Neural progenitor cell (in vitro differentiated cells): ENCODE results near the gene RGS7. TPM values are rescaled to one million over a fixed set of nuclear protein-coding genes. Genes with fewer than 3 reads are reported as not detected.

Experiments
- DNase-seq: peaks from one replicate; pipeline ENCODE4 v3.0.0-alpha.2; 2016; ENCODE audit warnings: low spot score
- H2AFZ ChIP-seq: fragments of 200-600 bp; sonication (generic); replicated peaks from 2 replicates; pipeline ENCODE4 v1.6.1; 2016; ENCODE audit warnings: antibody characterized with exemption
- H3F3A ChIP-seq: fragments of 200-600 bp; sonication (generic); 2 replicates; pipeline ENCODE4 v1.6.1; 2016; ENCODE audit warnings: antibody characterized with exemption, low read depth
- H3K27ac ChIP-seq: fragments of 200-600 bp; sonication (generic); 2 replicates; pipeline ENCODE4 v1.5.1; 2016; ENCODE audit warnings: mild to moderate bottlenecking
- H3K27me3 ChIP-seq: fragments of 200-600 bp; sonication (generic); 2 replicates; pipeline ENCODE4 v1.6.1; 2016; ENCODE audit warnings: mild to moderate bottlenecking, moderate library complexity
- H3K36me3 ChIP-seq: fragments of 200-600 bp; sonication (generic); 2 replicates; pipeline ENCODE4 v1.5.1; 2016
- H3K4me1 ChIP-seq: fragments of 200-600 bp; sonication (generic); 2 replicates; pipeline ENCODE4 v1.6.1; 2016; ENCODE audit warnings: mixed run types
- H3K4me2 ChIP-seq: fragments of 200-600 bp; sonication (generic); 2 replicates; pipeline ENCODE4 v1.6.1; 2016
- H3K4me3 ChIP-seq: fragments of 200-600 bp; sonication (generic); 2 replicates; pipeline ENCODE4 v1.5.1; 2016
- H3K79me2 ChIP-seq: fragments of 200-600 bp; sonication (generic); 2 replicates; pipeline ENCODE4 v1.6.1; 2016; ENCODE audit warnings: low read depth
- H3K9ac ChIP-seq: fragments of 200-600 bp; sonication (generic); 2 replicates; pipeline ENCODE4 v1.6.1; 2016
- H3K9me3 ChIP-seq: fragments of 200-600 bp; sonication (generic); 2 replicates; pipeline ENCODE4 v1.5.1; 2016; ENCODE audit warnings: low read depth
- H4K20me1 ChIP-seq: fragments of 200-600 bp; sonication (generic); 2 replicates; pipeline ENCODE4 v1.6.1; 2016; ENCODE audit warnings: low read depth
- H3K27ac Mint-ChIP-seq: 3 replicates; pipeline ENCODE4 v1.8.0; 2021; ENCODE audit warnings: mixed read lengths
- H3K27me3 Mint-ChIP-seq: 2 replicates; pipeline ENCODE4 v1.8.0; 2022; ENCODE audit warnings: low read depth, mild to moderate bottlenecking, inconsistent platforms, moderate library complexity, mixed read lengths; ENCODE audit not compliant: insufficient read depth
- H3K36me3 Mint-ChIP-seq: 3 replicates; pipeline ENCODE4 v1.8.0; 2021; ENCODE audit warnings: mixed read lengths
- H3K4me1 Mint-ChIP-seq: 3 replicates; pipeline ENCODE4 v1.8.0; 2021; ENCODE audit warnings: mixed read lengths
- H3K4me3 Mint-ChIP-seq: 3 replicates; pipeline ENCODE4 v1.8.0; 2021; ENCODE audit warnings: mild to moderate bottlenecking, moderate library complexity, mixed read lengths
- H3K9me3 Mint-ChIP-seq: 3 replicates; pipeline ENCODE4 v1.8.0; 2020; ENCODE audit warnings: mixed read lengths
- EZH2 ChIP-seq: fragments of 200-600 bp; sonication (generic); IDR thresholded peaks from 2 replicates; pipeline ENCODE4 v1.6.1; 2017; ENCODE audit warnings: antibody characterized with exemption, mild to moderate bottlenecking, moderate library complexity
- EZH2phosphoT487 ChIP-seq: fragments of 200-600 bp; sonication (generic); IDR thresholded peaks from 2 replicates; pipeline ENCODE4 v1.6.1; 2017; ENCODE audit warnings: antibody characterized with exemption
- total RNA-seq: library from RNA; depleted of rRNA; stranded (reverse); fragments of >200 nt; gene quantifications from 2 replicates; pipeline ENCODE4 v1.2.3, GENCODE V29; 2015; ENCODE audit warnings: low replicate concordance
- TF ChIP-seq, protein P1 (sequence below): fragments of 200-600 bp; sonication (generic); IDR thresholded peaks from 2 replicates; pipeline ENCODE4 v1.5.1; 2017; ENCODE audit warnings: antibody characterized with exemption, mild to moderate bottlenecking

RGS7 gene
- total RNA-seq, 1 donor from 2014 or later = not detected

DNA sequence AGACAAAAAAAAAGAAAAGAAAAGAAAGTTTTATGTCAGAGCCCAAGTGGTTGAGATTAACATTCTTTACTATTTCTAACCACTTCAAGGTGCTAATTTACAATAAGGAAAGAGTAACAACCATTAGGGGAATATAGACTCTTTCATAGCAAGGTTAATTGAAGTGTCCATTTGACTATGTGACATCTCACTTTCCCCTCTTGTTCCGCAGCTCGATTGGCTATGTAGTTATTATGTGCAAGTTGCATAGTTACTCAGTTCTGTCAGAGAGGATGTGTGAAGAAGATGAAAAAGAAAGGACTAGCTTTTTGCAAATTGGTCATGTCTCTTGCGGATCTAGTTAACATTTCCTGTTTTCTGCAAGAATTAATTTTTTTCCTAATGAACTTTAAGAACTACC lies 273.7 kb downstream of the RGS7 start:
- H4K20me1 ChIP-seq = no peaks in the 10 kb centered on the region
- Mint-ChIP-seq H3K36me3 (no peaks in the 10 kb centered on the region), H3K9me3 (no peaks in the 10 kb centered on the region), H3K27me3 (no peaks in the 10 kb centered on the region), H3K27ac (no peak overlapping the region), H3K4me3 (no peak overlapping the region), H3K4me1 (peaks cover 19% of the 10 kb centered on the region)
- H3K27me3 ChIP-seq = no peaks in the 10 kb centered on the region
- no peak overlapping the region for H3K4me2 ChIP-seq
- no peak for DNase-seq
- no peak overlapping the region for H3K4me3 ChIP-seq
- H3K4me1 ChIP-seq = no peaks in the 10 kb centered on the region
- no peak overlapping the region for H2AFZ ChIP-seq
- no peaks in the 10 kb centered on the region for H3K36me3 ChIP-seq
- H3K9me3 ChIP-seq = no peaks in the 10 kb centered on the region
- no peak overlapping the region for H3K27ac ChIP-seq
- H3F3A ChIP-seq = no peaks in the 10 kb centered on the region
- H3K9ac ChIP-seq = no peak overlapping the region
- H3K79me2 ChIP-seq = no peaks in the 10 kb centered on the region
- TF ChIP-seq, protein P1, sequence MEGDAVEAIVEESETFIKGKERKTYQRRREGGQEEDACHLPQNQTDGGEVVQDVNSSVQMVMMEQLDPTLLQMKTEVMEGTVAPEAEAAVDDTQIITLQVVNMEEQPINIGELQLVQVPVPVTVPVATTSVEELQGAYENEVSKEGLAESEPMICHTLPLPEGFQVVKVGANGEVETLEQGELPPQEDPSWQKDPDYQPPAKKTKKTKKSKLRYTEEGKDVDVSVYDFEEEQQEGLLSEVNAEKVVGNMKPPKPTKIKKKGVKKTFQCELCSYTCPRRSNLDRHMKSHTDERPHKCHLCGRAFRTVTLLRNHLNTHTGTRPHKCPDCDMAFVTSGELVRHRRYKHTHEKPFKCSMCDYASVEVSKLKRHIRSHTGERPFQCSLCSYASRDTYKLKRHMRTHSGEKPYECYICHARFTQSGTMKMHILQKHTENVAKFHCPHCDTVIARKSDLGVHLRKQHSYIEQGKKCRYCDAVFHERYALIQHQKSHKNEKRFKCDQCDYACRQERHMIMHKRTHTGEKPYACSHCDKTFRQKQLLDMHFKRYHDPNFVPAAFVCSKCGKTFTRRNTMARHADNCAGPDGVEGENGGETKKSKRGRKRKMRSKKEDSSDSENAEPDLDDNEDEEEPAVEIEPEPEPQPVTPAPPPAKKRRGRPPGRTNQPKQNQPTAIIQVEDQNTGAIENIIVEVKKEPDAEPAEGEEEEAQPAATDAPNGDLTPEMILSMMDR = no peak
- no peak for TF ChIP-seq EZH2phosphoT487
- no peak for TF ChIP-seq EZH2

DNA sequence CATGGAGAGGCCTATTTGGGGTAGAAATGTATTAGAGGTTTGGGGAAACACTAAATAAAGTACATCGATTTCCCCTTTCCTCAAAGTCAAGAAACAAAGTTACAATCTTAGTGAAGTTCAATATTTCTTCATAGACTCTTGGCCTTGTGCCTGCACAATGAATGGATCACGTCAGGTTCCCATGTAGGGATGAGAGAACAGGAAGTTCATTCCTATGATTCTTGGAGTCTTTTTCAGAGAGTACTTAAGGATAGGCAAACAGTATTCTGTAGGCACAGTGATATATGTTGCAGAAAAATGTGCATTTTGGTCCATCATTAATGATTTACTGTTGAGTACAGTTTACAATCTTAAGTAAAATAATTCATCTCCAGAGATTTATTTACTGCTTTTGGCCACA lies 275.5 kb downstream of the RGS7 start:
- Histone ChIP-seq H3K4me1 (no peaks in the 10 kb centered on the region), H3K9me3 (no peaks in the 10 kb centered on the region), H3K27me3 (no peaks in the 10 kb centered on the region), H3K27ac (no peak overlapping the region), H3K79me2 (no peaks in the 10 kb centered on the region), H2AFZ (no peak overlapping the region), H3F3A (no peaks in the 10 kb centered on the region), H3K36me3 (no peaks in the 10 kb centered on the region), H3K9ac (no peak overlapping the region), H3K4me2 (no peak overlapping the region), H4K20me1 (no peaks in the 10 kb centered on the region), H3K4me3 (no peak overlapping the region)
- no peaks in the 10 kb centered on the region for H3K9me3 Mint-ChIP-seq
- no peak overlapping the region for H3K4me3 Mint-ChIP-seq
- peaks cover 3% of the 10 kb centered on the region for H3K27me3 Mint-ChIP-seq
- peaks cover 27% of the 10 kb centered on the region for H3K4me1 Mint-ChIP-seq
- H3K27ac Mint-ChIP-seq = no peak overlapping the region
- TF ChIP-seq, protein P1 = no peak
- TF ChIP-seq EZH2 (no peak), EZH2phosphoT487 (no peak)
- no peak for DNase-seq
- no peaks in the 10 kb centered on the region for H3K36me3 Mint-ChIP-seq

DNA sequence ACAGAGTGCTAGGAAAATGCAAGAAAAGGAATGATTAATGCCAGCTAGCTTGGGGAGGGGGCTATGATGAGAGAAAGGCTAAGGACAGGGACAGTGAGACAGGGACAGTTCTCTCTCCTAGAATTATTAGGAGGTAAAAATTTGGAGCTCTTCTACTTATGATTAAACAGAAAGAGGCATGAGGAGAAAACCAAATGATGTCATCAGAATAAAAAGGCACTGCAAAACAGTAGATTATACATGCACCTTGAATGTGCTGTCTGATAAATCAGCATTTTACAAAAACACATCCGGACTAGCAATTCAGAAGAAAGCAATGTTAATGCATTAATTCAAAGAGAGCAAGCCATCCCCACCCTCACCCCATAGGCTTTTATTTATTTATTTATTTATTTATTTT lies 277.5 kb downstream of the RGS7 start:
- no peak overlapping the region for H3K27ac ChIP-seq
- no peaks in the 10 kb centered on the region for H3K36me3 ChIP-seq
- H4K20me1 ChIP-seq = no peaks in the 10 kb centered on the region
- H3F3A ChIP-seq = no peaks in the 10 kb centered on the region
- H3K27me3 Mint-ChIP-seq = peaks cover 3% of the 10 kb centered on the region
- no peaks in the 10 kb centered on the region for H3K9me3 ChIP-seq
- TF ChIP-seq EZH2 (no peak), EZH2phosphoT487 (no peak)
- TF ChIP-seq, protein P1 = no peak
- no peak overlapping the region for H3K4me3 ChIP-seq
- H3K9me3 Mint-ChIP-seq = no peaks in the 10 kb centered on the region
- peaks cover 18% of the 10 kb centered on the region for H3K4me1 Mint-ChIP-seq
- no peaks in the 10 kb centered on the region for H3K36me3 Mint-ChIP-seq
- no peaks in the 10 kb centered on the region for H3K79me2 ChIP-seq
- no peaks in the 10 kb centered on the region for H3K27me3 ChIP-seq
- H2AFZ ChIP-seq = no peak overlapping the region
- no peak overlapping the region for H3K4me2 ChIP-seq
- no peak for DNase-seq
- H3K9ac ChIP-seq = no peak overlapping the region
- H3K4me3 Mint-ChIP-seq = no peak overlapping the region
- H3K4me1 ChIP-seq = no peaks in the 10 kb centered on the region
- H3K27ac Mint-ChIP-seq = no peak overlapping the region

DNA sequence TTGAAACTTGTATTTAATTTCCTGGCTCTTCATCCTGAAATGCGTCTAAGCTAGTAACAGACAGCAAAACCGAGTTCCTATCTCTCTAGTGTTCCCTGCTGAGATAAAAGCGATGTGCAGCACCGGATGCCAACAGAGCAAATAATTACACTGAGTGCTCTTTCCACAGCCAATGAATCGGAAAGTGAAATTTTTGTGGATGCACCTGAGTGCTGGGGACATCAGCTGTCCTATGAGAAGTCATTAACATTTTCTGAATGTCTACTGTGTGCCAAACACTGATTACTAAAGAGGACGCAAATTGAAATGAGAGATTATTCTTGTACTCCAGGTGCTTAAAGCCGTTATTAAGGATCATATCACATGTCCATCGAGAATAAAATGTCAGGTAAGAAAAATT lies 278.0 kb downstream of the RGS7 start:
- H4K20me1 ChIP-seq = no peaks in the 10 kb centered on the region
- H2AFZ ChIP-seq = no peak overlapping the region
- H3K9me3 ChIP-seq = no peaks in the 10 kb centered on the region
- Mint-ChIP-seq H3K27ac (no peak overlapping the region), H3K9me3 (no peaks in the 10 kb centered on the region), H3K4me3 (no peak overlapping the region), H3K36me3 (no peaks in the 10 kb centered on the region), H3K4me1 (peaks cover 17% of the 10 kb centered on the region), H3K27me3 (peaks cover 3% of the 10 kb centered on the region)
- no peak overlapping the region for H3K27ac ChIP-seq
- no peaks in the 10 kb centered on the region for H3K79me2 ChIP-seq
- TF ChIP-seq EZH2 = no peak
- TF ChIP-seq, protein P1 = no peak
- TF ChIP-seq EZH2phosphoT487 = no peak
- H3K4me1 ChIP-seq = no peaks in the 10 kb centered on the region
- H3K4me2 ChIP-seq = no peak overlapping the region
- no peak for DNase-seq
- H3K27me3 ChIP-seq = no peaks in the 10 kb centered on the region
- H3K4me3 ChIP-seq = no peak overlapping the region
- H3F3A ChIP-seq = no peaks in the 10 kb centered on the region
- H3K36me3 ChIP-seq = no peaks in the 10 kb centered on the region
- H3K9ac ChIP-seq = no peak overlapping the region
